Measurements from ENCODE around the gene KIR2DL4.
"Not testable (repeated sequence)": the region's sequence is repeated elsewhere in the genome, so short reads cannot be mapped to it uniquely, and the experiment has no call there.

The KIR2DL4 gene

GRCh38 chr19:54804571-54804970, 1.2 kb downstream of the KIR2DL4 start:
- DNase-seq (ENCODE audit: low spot score), result no peak

DNA sequence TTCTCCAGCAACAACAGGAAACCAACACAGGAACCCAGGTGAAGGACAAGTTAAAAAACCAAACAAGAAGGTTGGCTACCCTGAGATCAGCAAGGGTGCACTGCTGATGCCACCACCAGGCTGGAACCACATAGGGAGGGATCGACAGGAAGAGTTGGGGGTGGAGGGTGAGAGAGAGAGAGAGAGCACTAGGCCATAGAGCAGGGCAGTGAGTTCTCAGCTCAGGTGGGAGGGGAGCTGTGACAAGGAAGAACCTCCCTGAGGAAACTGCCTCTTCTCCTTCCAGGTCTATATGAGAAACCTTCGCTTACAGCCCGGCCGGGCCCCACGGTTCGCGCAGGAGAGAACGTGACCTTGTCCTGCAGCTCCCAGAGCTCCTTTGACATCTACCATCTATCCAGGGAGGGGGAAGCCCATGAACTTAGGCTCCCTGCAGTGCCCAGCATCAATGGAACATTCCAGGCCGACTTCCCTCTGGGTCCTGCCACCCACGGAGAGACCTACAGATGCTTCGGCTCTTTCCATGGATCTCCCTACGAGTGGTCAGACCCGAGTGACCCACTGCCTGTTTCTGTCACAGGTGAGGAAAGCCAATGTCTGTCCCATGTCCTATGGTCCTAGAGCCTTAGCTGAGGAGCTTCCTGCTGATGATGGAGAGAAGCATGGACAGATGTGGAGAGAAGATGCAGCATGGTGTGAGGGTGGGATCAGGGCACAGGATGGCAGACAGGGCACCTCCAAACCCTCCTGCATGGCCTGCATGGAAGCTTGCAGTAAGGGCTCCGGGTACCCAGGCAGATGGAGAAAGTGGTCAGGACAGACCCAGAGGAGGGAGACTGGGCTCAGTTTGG, 2.5 kb downstream of the KIR2DL4 start:
- DNase-seq (ENCODE audit: low spot score), result no peak

DNA sequence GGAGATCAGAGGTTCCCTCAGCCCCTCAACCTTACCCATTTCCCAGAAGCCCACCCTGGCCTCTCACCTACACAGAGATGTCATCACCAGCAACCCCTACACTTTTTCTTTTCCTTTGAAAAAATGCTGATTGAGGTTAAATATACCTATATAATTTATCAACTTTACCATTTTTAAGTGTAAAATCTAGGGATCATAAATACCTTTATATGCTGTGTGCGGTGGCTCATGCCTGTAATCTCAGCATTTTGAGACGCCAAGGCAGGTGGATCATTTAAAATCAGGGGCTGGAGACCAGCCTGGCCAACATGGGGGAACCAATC, 3.1 kb downstream of the KIR2DL4 start:
- DNase-seq (ENCODE audit: low spot score), result no peak

DNA sequence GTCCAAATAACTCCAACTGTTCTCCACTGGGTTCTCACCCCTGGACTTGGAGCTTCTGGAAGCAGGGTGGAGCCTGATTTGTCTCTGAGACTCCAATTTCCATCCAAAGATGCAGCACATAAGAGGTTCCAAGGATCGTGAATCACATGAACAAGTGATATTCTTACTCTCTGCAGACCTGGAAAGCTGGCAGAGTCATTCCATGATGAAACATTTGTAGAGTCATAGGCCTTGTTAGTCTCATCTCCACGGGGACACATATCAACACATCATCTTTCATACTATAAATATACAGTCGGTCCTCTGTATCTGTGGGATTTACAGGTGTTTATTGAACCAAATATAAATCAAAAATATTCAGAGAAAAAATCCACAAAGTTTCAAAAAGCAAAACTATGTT, 11.2 kb downstream of the KIR2DL4 start:
- DNase-seq (ENCODE audit: low spot score), result not testable (repeated sequence)

DNA sequence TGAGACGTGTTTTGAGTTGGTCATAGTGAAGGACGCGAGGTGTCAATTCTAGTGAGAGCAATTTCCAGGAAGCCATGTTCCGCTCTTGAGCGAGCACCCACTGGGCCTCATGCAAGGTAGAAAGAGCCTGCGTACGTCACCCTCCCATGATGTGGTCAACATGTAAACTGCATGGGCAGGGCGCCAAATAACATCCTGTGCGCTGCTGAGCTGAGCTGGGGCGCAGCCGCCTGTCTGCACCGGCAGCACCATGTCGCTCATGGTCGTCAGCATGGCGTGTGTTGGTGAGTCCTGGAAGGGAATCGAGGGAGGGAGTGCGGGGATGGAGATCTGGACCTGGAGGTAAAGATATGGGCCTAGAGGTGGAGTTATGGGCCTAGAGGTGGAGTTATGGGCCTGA, 12.8 kb downstream of the KIR2DL4 start, which contains the start of gene KIR3DL1:
TSS of gene KIR3DL1 (plus strand) at position 218 of the 400 bp plus-strand sequence.
- not testable (repeated sequence) for DNase-seq (ENCODE audit: low spot score)

- no peak for DNase-seq (ENCODE audit: low spot score)
Measured at GRCh38 chr19:54817670-54818536, 14.5 kb downstream of the KIR2DL4 start.

DNA sequence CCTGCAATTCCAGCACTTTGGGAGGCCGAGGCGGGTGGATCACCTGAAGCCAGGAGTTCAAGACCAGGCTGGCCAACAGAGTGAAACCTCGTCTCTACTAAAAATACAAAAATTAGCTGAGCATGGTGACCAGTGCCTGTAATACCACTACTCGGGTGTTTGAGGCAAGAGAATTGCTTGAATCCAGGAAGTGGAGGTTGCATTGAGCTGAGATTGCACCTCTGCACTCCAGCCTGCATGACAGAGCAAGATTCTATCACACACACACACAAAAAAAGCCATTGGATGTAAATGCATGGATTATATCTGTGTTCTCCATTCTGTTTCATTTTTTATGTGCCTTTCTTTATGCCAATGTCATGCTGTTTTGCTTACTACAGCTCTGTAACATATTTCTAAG, 21.0 kb downstream of the KIR2DL4 start:
- not testable (repeated sequence) for DNase-seq (ENCODE audit: low spot score)

- not testable (repeated sequence) for DNase-seq (ENCODE audit: low spot score)
Measured at GRCh38 chr19:54825326-54825725, 21.9 kb downstream of the KIR2DL4 start.

DNA sequence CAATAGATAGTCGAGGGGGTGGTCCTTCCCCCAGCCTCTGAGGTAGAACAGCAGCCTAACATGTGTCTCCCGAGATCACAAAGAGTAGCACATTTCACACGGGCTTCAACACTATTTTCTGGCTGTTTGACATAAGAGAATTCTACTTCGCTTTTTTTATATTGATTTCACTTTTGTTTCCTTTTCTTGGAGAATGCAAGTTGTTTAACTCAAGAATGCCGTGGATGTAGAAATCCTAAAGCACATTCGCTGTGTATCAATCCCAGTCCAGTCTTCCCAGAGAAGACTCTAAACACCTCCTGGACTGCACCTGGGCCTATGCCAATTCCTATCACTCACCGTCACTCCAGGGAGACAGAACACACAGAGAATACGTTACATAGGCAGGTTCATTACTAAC, 24.7 kb downstream of the KIR2DL4 start:
- not testable (repeated sequence) for DNase-seq (ENCODE audit: low spot score)

DNA sequence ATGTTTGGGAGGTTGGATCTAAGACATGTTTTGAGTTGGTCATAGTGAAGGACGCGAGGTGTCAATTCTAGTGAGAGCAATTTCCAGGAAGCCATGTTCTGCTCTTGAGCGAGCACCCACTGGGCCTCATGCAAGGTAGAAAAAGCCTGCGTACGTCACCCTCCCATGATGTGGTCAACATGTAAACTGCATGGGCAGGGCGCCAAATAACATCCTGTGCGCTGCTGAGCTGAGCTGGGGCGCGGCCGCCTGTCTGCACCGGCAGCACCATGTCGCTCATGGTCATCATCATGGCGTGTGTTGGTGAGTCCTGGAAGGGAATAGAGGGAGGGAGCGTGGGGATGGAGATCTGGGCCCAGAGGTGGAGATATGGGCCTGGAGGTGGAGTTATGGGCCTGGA, 29.1 kb downstream of the KIR2DL4 start, which contains the start of gene KIR2DS4:
TSS of gene KIR2DS4 (plus strand) at position 181 of the 400 bp plus-strand sequence.
- not testable (repeated sequence) for DNase-seq (ENCODE audit: low spot score)

GRCh38 chr19:54835126-54835525, 31.7 kb downstream of the KIR2DL4 start:
- DNase-seq (ENCODE audit: low spot score), result not testable (repeated sequence)

- DNase-seq (ENCODE audit: low spot score), result not testable (repeated sequence)
Measured at GRCh38 chr19:54837522-54837921, 34.1 kb downstream of the KIR2DL4 start.

DNA sequence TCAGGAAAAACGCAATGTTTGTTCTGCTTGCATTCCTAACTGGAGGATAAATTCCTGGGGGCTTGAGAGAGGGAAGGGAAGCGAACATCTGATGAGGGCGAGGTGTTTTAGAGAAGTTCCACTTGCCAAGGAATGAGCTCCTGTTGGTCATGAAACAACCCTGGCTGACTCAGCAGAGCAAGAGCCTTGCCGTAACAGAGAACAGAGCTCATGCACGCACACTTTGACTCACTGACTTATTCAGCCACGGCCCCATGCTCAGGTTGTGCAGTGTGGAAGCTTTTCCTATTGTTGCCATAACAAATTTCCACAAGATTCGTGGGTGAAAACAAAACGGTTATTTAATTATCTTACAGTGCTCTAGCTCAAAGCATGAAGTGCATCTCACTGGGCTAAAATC, 39.8 kb downstream of the KIR2DL4 start:
- not testable (repeated sequence) for DNase-seq (ENCODE audit: low spot score)

DNA sequence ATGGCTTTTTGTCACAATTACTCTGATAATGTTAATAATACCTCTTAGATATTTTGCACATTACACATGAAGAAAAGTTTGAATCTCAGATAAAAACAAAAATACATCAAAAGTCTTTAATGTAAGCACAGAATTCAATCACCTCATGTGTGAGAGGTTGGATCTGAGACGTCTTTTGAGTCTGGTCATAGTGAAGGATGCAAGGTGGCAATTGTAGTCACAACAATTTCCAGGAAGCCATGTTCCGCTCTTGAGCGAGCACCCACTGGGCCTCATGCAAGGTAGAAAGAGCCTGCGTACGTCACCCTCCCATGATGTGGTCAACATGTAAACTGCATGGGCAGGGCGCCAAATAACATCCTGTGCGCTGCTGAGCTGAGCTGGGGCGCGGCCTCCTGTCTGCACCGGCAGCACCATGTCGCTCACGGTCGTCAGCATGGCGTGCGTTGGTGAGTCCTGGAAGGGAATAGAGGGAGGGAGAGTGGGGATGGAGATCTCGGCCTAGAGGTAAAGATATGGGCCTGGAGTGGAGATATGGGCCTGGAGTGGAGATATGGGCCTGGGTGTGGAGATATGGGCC, 46.7 kb downstream of the KIR2DL4 start, which contains the start of gene KIR3DL2:
TSS of gene KIR3DL2 (plus strand) at position 383 of the 580 bp plus-strand sequence. CDS start at position 416, 33 bp downstream.
- not testable (repeated sequence) for DNase-seq (ENCODE audit: low spot score)

GRCh38 chr19:54850930-54851329, 47.5 kb downstream of the KIR2DL4 start:
- no peak for DNase-seq (ENCODE audit: low spot score)

GRCh38 chr19:54851353-54851752, 47.9 kb downstream of the KIR2DL4 start:
- no peak for DNase-seq (ENCODE audit: low spot score)

- not testable (repeated sequence) for DNase-seq (ENCODE audit: low spot score)
Measured at GRCh38 chr19:54855241-54855640, 51.8 kb downstream of the KIR2DL4 start.

- not testable (repeated sequence) for DNase-seq (ENCODE audit: low spot score)
Measured at GRCh38 chr19:54858476-54858875, 55.1 kb downstream of the KIR2DL4 start.

DNA sequence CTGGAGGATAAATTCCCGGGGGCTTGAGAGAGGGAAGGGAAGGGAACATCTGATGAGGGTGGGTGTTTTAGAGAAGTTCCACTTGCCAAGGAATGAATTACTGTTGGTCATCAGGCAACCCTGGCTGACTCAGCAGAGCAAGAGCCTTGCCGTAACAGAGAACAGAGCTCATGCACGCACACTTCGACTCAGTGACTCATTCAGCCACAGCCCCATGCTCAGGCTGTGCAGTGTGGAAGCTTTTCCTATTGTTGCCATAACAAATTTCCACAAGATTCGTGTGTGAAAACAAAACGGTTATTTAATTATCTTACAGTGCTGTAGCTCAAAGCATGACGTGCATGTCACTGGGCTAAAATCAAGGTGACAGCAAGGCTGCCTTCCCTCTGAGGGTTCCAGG, 56.0 kb downstream of the KIR2DL4 start:
- not testable (repeated sequence) for DNase-seq (ENCODE audit: low spot score)

DNA sequence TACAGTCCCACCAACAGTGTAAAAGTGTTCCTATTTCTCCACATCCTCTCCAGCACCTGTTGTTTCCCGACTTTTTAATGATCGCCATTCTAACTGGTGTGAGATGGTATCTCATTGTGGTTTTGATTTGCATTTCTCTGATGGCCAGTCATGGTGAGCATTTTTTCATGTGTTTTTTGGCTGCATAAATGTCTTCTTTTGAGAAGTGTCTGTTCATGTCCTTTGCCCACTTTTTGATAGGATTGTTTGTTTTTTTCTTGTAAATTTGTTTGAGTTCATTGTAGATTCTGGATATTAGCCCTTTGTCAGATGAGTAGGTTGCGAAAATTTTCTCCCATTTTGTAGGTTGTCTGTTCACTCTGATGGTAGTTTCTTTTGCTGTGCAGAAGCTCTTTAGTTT, 60.0 kb downstream of the KIR2DL4 start:
- DNase-seq (ENCODE audit: low spot score), result not testable (repeated sequence)

All from kidney capillary endothelial cell (primary cell).